Large intestine (tissue), 3 donors: ENCODE data around the gene CDH26. TPM values are rescaled to one million over a fixed set of nuclear protein-coding genes. Genes with fewer than 3 reads are reported as not detected.

Experiments
- DNase-seq, 2 donors: peaks; one replicate each; pipeline versions ENCODE4 v3.0.0 to v3.0.0-alpha.2; 2013
- H3K27ac ChIP-seq: one replicate; pipeline ENCODE4 v1.5.1; 2013; ENCODE audit warnings: low read length
- H3K27me3 ChIP-seq: 2 replicates; pipeline ENCODE4 v1.6.1; 2013; ENCODE audit warnings: low read length; ENCODE audit not compliant: control insufficient read depth, insufficient read depth
- H3K36me3 ChIP-seq: 2 replicates; pipeline ENCODE4 v1.6.1; 2013; ENCODE audit warnings: low read length; ENCODE audit not compliant: control insufficient read depth, insufficient read depth
- H3K4me1 ChIP-seq: one replicate; pipeline ENCODE4 v1.6.1; 2013; ENCODE audit warnings: low read length; ENCODE audit not compliant: control insufficient read depth, insufficient read depth
- H3K4me3 ChIP-seq: one replicate; pipeline ENCODE4 v1.5.1; 2013; ENCODE audit warnings: low read length
- H3K9me3 ChIP-seq: one replicate; pipeline ENCODE4 v1.6.1; 2013; ENCODE audit warnings: mild to moderate bottlenecking, low read depth, low read length, moderate library complexity; ENCODE audit not compliant: control insufficient read depth
- WGBS: methylation state at CpG from one replicate; pipeline ENCODE4 v1.1.5; 2013; ENCODE audit warnings: low lambda C conversion rate; ENCODE audit not compliant: insufficient coverage; 5-methylcytosine and 5-hydroxymethylcytosine counted together
- polyA plus RNA-seq: library from polyadenylated mRNA; unstranded; fragments of 120-200 nt; gene quantifications from one replicate; pipeline ENCODE4 v1.2.1, GENCODE V29; 2013

The CDH26 gene
- polyA plus RNA-seq, 1 donor = 1.3 TPM

DNA sequence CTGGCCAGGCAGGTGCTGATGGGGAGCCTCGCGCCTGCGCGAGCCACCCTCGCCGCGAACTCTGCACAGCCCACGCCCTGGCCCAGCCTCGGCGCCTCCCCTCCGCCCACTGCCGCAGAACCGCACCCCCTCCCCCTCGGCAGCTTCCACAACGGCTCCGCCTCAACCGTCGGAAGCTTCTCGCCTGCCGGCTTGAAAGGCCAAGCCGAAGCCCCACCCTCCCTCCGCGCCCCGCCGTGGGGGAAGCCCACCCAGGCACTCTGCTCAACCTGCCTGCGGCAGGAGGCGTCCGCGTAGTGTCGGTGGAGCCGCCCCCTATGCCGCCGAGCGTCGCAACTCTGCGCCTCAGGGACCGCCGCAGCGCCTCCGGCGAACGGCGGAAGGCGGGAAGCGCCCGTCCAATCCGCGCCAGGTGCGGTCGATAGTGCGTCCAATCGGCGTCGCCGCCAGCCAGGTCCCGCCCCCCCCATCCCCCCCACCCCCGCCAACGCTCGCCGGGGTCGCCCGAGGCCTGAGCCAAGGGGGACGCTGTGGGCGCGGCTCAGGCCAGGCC is 24.9 kb upstream of the CDH26 start, which contains the start of gene SYCP2:
SYCP2 (minus strand) TSS at position 342 of the 553 bp plus-strand sequence. CDS start 11,224 bp downstream, outside the sequence.
- H3K36me3 ChIP-seq = no peaks in the 10 kb centered on the region
- no CpG with 5 or more reads among the region's 65 CpGs for WGBS
- DNase-seq = peak in 1 of 2 donors; percentile 40
- H3K4me1 ChIP-seq = peaks cover 6% of the 10 kb centered on the region
- H3K9me3 ChIP-seq = peaks cover 8% of the 10 kb centered on the region
- peak within 1 kb of the TSS; percentile 61 for H3K4me3 ChIP-seq
- H3K27me3 ChIP-seq = no peaks in the 10 kb centered on the region
- H3K27ac ChIP-seq = no peak within 1 kb of the TSS

DNA sequence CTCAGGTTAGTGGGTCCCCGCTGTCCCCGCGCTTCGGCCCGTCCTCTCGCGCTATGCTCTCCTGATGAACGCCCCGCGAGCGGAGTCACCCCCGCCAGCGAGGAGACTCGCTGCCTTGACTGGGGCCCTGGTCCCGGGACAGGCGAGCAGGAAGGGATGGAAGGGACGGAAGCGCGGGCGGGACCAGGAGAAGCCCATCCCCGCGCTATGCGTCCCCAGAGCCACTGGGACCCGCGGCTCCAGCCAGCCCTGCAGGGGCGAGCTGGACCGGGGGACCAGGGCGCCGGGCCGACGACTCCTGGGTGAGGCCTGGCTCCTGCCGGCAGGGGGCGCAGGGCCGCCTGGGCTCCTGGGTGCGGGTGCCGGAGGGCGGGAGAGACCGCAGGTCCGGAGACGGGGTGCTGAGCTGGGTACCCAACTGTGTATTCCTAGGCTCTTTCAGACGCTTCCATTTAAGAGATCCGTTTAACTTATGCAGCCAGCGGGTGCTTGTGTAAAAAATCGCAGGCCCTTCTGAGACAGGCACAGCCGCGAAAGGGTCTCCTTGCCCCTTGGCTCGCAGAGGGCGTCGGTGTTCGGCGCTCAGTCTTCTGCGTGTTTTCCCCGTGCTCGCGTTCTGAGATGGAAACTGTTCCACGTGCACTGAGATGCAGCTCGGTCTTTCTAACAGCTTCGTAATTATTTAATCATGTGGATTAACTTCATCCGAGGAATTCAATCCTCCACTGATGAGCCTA is 24.2 kb upstream of the CDH26 start:
- 83% methylated on average over 1 of the region's 59 CpGs for WGBS
- H3K27ac ChIP-seq = no peak overlapping the region
- no peaks in the 10 kb centered on the region for H3K36me3 ChIP-seq
- H3K4me3 ChIP-seq = peak overlapping the region; percentile 61
- peaks cover 11% of the 10 kb centered on the region for H3K9me3 ChIP-seq
- peak; percentile 71 to 79 for DNase-seq
- H3K4me1 ChIP-seq = peaks cover 9% of the 10 kb centered on the region
- H3K27me3 ChIP-seq = no peaks in the 10 kb centered on the region

DNA sequence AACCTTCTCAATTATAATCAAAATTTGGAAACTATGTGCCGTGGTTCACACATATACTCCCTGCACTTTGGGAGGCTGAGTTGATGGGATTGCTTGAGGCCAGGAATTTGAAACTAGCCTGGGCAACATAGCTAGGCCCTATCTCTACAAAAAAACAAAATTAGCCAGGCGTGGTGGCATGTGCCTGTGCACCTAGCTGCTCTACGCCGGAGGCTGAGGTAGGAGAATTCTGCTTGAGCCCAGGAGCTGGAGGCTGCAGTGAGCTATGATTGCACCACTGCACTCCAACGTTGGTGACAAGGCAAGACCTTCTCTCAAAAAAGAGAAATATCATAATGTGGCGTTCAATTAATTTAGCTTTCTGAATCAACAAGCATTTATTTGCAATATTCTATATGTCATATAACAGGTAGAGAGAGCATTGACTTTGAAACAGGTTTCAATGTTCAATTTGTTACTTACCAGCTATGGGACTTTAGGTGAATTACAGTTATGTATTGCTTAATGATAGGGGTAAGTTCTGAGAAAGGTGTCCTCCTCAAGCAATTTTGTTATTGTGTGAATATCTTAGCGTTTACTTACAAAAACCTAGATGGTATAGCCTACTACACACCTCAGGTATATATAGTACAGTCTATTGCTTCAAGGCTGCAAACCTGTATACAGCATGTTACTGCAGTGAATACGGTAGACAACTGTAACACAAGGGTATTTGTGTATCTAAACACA is 22.6 kb upstream of the CDH26 start:
- no peak for DNase-seq
- H3K9me3 ChIP-seq = peaks cover 15% of the 10 kb centered on the region
- H3K4me1 ChIP-seq = peaks cover 11% of the 10 kb centered on the region
- H3K4me3 ChIP-seq = no peak overlapping the region
- H3K36me3 ChIP-seq = no peaks in the 10 kb centered on the region
- H3K27ac ChIP-seq = no peak overlapping the region
- H3K27me3 ChIP-seq = no peaks in the 10 kb centered on the region
- 91% methylated on average over 4 of the region's 8 CpGs for WGBS

DNA sequence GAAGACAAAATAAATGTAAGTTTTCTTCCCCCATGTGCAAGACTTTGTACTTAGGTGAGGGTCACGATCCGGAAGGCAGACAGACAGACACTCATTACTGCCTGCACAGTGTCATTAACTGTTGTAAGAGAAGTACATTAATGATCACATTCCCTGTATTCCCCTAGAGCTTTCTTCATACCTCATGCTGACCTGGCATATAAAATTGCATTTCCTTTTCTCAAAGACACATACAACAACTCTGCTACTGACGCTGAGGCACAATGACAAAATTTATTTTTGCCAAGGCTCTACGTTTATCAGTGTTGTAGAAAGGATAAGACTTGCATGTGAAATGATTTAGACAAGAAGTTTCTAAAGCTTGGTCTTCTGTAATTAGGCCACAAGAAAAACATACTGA is 21.8 kb upstream of the CDH26 start:
- no peaks in the 10 kb centered on the region for H3K27me3 ChIP-seq
- no peak overlapping the region for H3K4me3 ChIP-seq
- no peak overlapping the region for H3K27ac ChIP-seq
- WGBS = no CpG with 5 or more reads among the region's 4 CpGs
- DNase-seq = peak in 1 of 2 donors; percentile 31
- H3K36me3 ChIP-seq = no peaks in the 10 kb centered on the region
- H3K9me3 ChIP-seq = peaks cover 15% of the 10 kb centered on the region
- peaks cover 11% of the 10 kb centered on the region for H3K4me1 ChIP-seq

DNA sequence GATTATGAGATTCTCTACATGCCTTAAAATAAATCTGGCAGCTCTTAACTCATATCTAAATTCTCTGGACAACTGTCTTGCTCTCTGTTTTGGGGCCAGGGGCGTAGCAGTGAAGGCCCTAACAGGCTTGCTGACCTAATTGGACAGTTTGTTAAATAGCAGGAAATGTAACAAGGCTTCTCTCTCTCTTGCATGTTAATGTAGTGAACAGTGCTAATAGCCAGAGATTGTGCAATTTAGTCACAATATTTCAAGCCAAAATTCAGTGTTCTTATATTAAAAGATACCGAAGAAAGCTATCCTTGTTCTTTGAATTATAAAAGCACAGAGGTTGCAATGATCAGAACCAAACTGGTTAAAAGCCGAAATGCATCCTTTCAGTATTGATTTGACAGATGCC is 21.1 kb upstream of the CDH26 start:
- no peak overlapping the region for H3K4me3 ChIP-seq
- no peak for DNase-seq
- H3K9me3 ChIP-seq = peaks cover 15% of the 10 kb centered on the region
- no CpG with 5 or more reads among the region's 3 CpGs for WGBS
- H3K27ac ChIP-seq = no peak overlapping the region
- H3K4me1 ChIP-seq = peaks cover 18% of the 10 kb centered on the region
- no peaks in the 10 kb centered on the region for H3K36me3 ChIP-seq
- no peaks in the 10 kb centered on the region for H3K27me3 ChIP-seq

DNA sequence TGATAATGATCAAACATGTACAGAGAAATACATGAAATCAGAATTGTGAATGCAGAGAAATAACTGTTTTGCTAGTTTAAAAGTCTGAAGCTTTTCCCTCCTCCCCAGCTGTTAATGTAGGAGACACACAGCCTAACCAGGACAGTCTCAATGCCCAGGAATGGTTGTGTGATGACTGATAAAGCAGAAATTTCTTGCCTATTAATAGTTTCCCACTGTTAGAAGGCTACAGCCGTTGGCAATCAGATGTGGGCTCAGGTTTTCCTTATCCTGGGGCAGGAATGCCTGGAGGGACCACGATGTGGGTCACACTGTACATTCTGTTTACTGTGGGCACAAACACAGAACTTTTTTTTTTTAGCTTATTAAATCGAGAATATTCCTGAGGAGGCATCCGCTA is 20.0 kb upstream of the CDH26 start:
- no peaks in the 10 kb centered on the region for H3K27me3 ChIP-seq
- H3K4me3 ChIP-seq = no peak overlapping the region
- WGBS = no CpG with 5 or more reads among the region's 4 CpGs
- DNase-seq = no peak
- peaks cover 2% of the 10 kb centered on the region for H3K36me3 ChIP-seq
- H3K4me1 ChIP-seq = peaks cover 20% of the 10 kb centered on the region
- no peak overlapping the region for H3K27ac ChIP-seq
- H3K9me3 ChIP-seq = peaks cover 10% of the 10 kb centered on the region

DNA sequence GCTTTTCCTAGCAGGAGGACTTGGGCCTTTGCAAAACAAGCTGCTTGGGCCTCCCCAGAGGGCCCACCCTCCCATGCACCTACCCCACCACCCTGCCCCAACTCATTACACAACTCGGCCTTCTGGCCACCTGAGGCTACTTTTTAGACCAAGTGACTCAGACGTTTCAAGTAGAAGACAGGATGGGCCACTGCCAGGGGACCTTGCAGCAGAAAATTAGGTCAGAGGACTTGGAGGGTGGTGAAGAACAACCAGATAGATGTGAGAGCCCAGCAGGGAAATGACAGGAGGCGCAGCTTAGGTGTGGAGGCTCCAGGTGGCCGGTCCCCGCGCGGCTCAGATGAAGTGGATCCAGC is 19.5 kb upstream of the CDH26 start:
- Histone ChIP-seq H3K4me1 (peaks cover 20% of the 10 kb centered on the region), H3K4me3 (no peak overlapping the region), H3K27me3 (no peaks in the 10 kb centered on the region), H3K27ac (no peak overlapping the region), H3K36me3 (peaks cover 3% of the 10 kb centered on the region), H3K9me3 (peaks cover 7% of the 10 kb centered on the region)
- WGBS = 100% methylated on average over 1 of the region's 7 CpGs
- peak in 1 of 2 donors; percentile 11 for DNase-seq

DNA sequence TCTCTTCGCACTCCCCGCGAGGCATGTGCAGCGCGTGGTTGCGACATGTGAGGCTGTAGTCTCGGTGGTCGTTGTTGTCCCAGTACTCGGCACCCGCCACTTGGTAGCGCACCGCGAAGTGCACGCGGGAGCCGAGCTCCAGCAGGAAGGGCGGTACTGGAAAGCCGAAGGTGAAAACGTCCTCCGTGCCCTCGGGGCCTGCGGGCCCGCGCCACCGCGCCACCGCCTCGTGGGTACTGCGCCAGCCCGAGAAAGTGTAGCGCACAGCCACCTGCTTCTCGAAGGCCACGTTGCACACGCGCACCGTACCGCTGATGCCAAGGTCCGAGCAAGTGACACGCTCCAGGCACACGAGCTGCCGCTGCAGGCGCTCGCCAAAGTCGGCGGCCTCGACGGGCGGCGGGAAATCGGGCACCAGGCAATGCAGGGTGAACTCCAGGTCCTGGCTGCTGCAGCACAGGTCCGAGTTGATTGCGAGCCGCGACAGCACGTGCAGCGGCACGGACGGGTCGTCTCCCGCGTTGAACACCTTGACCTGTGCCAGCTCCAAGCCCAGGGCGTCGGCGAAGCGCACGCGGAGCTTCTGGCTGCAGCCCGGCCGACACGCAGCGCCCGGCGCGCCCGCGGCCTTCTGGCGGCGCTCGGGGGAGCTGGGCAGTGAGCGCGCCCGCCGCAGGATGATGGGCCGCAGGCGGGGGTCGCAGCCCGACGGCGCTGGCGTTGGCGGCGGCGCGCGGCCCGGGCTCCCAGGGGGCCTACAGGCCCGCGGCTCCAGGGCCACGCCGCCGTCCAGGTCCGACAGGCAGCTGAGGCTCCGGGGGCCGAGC is 19.0 kb upstream of the CDH26 start:
- 100% methylated on average over 1 of the region's 104 CpGs for WGBS
- peaks cover 8% of the 10 kb centered on the region for H3K36me3 ChIP-seq
- peak overlapping the region; percentile 70 for H3K4me3 ChIP-seq
- no peak for DNase-seq
- peak overlapping the region; percentile 97 for H3K27ac ChIP-seq
- H3K9me3 ChIP-seq = peaks cover 7% of the 10 kb centered on the region
- peaks cover 20% of the 10 kb centered on the region for H3K4me1 ChIP-seq
- no peaks in the 10 kb centered on the region for H3K27me3 ChIP-seq

DNA sequence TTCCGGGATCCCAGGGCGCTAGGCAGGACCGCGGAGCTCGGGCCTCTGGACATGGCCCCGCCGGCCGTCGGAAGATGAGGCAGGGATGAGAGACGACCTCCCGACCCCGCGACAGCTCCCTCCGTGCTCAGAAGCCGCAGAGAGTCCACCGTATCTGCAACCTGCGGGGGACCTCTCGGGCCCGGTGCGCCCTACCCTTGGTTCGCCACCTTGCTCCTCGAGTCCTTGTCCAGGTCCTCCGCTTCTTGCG is 18.4 kb upstream of the CDH26 start:
- peaks cover 20% of the 10 kb centered on the region for H3K4me1 ChIP-seq
- no CpG with 5 or more reads among the region's 24 CpGs for WGBS
- no peaks in the 10 kb centered on the region for H3K27me3 ChIP-seq
- no peak for DNase-seq
- peaks cover 14% of the 10 kb centered on the region for H3K36me3 ChIP-seq
- peak overlapping the region; percentile 70 for H3K4me3 ChIP-seq
- H3K27ac ChIP-seq = peak overlapping the region; percentile 97
- peaks cover 7% of the 10 kb centered on the region for H3K9me3 ChIP-seq
